HG03558 (cell line): ENCODE results near the gene APOC1.
"Not testable (repeated sequence)": the region's sequence is repeated elsewhere in the genome, so short reads cannot be mapped to it uniquely, and the experiment has no call there.

Experiments used
- ATAC-seq: cut with Tn5 transposase; IDR thresholded peaks from one replicate; pipeline ENCODE4 v1.9.1; 2021; ENCODE audit warnings: moderate number of reproducible peaks; ENCODE audit not compliant: unreplicated experiment; ENCODE audit errors: extremely low read depth

APOC1 gene

DNA sequence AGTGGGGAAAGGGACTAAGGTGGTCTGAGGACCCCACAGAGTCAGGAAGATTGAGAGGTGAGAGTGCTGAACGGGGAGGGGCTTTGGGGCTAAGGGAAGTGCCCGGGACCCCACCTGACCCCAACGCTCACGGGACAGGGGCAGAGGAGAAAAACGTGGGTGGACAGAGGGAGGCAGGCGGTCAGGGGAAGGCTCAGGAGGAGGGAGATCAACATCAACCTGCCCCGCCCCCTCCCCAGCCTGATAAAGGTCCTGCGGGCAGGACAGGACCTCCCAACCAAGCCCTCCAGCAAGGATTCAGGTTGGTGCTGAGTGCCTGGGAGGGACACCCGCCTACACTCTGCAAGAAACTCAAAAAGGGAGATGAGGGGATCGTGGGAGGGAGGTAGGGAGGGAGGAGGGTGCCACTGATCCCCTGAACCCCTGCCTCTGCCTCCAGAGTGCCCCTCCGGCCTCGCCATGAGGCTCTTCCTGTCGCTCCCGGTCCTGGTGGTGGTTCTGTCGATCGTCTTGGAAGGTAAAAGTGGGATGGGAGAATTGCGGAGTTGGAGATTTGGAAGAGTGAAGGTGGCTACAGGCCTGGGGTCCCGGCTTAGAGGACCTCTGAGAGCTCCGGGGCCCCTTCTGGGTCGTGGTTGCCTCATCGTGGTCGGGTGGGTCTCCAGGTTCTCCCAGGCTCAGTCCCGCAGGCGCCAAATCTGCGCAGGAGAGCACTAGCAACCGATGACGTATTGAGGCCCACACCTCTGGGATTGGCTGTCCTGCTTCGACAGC lies at the start of gene APOC1:
Gene APOC1, plus strand, starts transcription at position 176 of the 774 bp plus-strand sequence. Its CDS starts 284 bp downstream, at position 460.
- ATAC-seq: not testable (repeated sequence)

DNA sequence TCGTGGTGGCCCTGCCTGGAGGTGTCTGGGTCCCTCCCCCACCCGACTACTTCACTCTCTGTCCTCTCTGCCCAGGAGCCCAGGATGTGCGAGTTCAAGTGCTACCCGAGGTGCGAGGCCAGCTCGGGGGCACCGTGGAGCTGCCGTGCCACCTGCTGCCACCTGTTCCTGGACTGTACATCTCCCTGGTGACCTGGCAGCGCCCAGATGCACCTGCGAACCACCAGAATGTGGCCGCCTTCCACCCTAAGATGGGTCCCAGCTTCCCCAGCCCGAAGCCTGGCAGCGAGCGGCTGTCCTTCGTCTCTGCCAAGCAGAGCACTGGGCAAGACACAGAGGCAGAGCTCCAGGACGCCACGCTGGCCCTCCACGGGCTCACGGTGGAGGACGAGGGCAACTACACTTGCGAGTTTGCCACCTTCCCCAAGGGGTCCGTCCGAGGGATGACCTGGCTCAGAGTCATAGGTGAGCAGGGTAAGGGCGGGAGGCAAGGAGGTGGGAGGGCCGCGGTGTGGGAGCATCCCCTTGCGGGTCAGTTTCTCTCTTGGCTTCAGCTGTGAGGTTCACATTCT lies 49.1 kb upstream of the APOC1 start:
- ATAC-seq: no peak

GRCh38 chr19:44866664-44867063 lies 47.7 kb upstream of the APOC1 start:
- ATAC-seq: no peak

GRCh38 chr19:44867578-44867977 lies 46.8 kb upstream of the APOC1 start:
- ATAC-seq: no peak

GRCh38 chr19:44869733-44870470 lies 44.5 kb upstream of the APOC1 start:
- no peak for ATAC-seq

- ATAC-seq: no peak
These were observed 42.6 kb upstream of the APOC1 start for GRCh38 chr19:44871809-44872208.

- no peak for ATAC-seq
These were observed 41.7 kb upstream of the APOC1 start for GRCh38 chr19:44872661-44873060.

DNA sequence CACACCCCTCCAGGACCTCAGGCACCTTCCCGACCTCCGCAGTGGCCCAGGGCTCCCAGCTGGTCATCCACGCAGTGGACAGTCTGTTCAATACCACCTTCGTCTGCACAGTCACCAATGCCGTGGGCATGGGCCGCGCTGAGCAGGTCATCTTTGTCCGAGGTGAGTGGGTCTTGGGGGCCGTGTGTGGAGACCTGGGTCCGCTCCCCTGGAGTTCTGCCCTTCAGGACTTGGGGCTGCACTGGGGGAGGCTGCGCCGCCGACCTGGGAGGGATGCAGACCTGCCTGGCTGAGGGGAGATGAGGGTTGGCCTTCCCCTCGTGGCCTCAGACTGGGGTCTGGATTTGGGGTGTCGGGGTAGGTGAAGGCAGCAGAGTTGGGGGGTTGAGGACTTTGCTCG lies 40.1 kb upstream of the APOC1 start:
- no peak for ATAC-seq

DNA sequence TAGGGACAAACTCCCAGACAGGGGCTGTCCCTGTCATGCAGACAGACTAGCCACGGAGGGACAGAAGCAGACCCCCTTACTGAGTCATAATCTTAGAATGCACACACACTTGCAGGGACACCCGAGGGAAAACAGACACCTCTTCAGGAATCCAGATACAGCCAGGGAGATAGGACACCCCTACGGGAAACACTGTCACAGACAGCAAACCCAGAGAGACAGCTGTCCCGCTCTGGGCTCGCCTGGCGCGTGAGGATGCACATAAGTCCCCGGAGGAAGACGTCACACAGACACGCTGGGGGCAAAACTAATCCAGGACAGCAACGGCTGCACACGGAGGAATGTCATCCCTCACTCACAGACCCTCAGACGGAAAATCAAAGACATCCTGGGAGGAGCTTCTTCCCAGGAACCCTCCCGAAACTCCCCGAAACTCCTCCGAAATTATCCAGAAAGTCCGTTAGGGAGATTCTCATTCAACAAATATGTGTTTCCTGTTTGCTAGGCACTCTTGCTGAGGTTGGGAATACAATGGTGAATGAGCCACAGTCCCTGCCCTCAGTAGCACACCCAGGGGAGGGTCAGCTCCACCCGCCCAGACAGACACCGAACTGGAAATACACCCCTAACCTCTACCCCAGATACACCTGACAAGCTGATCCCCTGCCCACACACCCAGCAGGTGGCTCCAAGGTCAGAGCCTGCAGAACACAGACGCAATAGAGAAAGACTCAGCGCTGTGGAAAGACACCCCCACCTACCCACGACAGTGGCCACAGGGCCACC lies 38.5 kb upstream of the APOC1 start:
- no peak for ATAC-seq

DNA sequence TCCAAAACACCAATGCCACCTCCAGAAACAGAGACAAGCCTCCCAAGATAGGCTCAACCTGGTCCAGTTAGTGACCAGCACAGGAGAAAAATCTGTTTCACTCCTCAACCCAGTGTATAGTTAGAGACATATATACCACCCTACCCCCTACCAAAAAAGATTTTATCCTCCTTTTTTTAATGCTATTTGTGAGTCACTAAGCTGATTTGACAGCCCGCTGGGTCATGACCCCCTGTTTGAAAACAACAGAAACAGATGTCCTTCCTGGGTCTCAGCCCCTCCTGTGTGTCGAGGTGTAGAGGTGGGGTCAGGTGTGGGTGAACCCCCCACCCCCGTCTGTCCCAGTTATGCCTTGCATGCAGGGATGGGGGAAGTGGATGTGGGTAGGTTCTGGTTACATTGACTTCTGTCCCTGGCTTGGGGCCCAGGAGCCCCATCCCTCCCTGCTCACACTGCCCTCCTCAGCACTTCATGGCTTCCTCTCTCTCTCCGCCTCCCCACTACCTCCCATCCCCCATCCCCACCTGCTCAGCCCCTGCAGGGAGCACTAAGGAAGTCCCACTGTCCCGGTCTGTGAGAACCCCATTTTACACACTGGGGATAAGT lies 37.4 kb upstream of the APOC1 start:
- no peak for ATAC-seq

DNA sequence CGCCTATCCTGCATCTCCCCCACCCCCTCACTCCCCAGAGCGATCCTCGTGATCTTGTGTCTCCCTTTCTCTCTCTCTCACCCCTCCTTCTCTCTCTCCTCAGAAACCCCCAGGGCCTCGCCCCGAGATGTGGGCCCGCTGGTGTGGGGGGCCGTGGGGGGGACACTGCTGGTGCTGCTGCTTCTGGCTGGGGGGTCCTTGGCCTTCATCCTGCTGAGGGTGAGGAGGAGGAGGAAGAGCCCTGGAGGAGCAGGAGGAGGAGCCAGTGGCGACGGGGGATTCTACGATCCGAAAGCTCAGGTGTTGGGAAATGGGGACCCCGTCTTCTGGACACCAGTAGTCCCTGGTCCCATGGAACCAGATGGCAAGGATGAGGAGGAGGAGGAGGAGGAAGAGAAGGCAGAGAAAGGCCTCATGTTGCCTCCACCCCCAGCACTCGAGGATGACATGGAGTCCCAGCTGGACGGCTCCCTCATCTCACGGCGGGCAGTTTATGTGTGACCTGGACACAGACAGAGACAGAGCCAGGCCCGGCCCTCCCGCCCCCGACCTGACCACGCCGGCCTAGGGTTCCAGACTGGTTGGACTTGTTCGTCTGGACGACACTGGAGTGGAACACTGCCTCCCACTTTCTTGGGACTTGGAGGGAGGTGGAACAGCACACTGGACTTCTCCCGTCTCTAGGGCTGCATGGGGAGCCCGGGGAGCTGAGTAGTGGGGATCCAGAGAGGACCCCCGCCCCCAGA lies 36.1 kb upstream of the APOC1 start:
- ATAC-seq: no peak

GRCh38 chr19:44879309-44880065 lies 34.9 kb upstream of the APOC1 start:
- no peak for ATAC-seq

DNA sequence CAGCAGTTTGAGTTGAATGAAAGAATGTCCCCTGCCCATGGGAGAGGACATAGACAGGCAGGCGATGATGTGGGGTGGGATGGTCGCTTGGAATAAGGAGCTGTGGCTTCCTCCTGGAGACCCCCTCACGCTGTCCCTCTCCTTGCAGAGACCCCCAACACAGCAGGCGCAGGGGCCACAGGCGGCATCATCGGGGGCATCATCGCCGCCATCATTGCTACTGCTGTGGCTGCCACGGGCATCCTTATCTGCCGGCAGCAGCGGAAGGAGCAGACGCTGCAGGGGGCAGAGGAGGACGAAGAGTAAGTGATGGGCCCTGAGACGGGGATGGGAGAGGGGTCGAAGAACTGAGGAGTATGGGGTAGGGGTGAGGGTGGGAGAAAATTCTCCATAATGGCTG lies 32.3 kb upstream of the APOC1 start:
- no peak for ATAC-seq

DNA sequence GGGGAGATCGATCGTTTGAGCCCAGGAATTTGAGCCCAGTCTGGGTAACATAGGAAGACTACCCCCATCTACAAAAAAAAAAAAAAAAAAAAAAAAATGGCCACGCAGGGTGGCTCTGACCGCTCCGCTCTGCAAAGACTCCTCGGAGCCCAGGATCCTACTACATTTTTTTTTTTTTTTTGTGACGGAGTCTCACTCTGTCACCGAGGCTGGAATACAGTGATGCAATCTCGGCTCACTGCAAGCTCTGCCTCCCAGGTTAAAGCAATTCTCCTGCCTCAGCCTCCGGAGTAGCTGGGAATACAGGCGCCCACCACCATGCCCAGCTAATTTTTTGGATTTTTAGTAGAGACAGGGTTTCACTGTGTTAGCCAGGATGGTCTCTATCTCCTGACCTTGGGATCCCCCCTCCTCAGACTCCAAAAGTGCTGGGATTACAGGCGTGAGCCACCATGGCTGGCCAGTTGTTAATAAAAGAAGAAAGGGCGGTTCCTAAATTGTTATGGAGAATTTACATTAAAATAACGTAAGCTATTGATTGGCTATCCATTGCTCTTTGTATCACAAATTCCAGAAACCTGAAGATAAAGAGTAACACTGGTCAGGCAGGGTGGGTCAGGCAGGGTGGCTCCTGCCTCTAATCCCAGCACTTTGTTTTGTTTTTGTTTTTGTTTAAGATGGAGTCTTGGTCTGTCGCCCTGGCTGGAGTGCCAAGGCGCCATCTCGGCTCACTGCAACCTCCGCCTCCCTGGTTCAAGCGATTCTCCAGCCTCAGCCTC lies 31.6 kb upstream of the APOC1 start:
- ATAC-seq: not testable (repeated sequence)

DNA sequence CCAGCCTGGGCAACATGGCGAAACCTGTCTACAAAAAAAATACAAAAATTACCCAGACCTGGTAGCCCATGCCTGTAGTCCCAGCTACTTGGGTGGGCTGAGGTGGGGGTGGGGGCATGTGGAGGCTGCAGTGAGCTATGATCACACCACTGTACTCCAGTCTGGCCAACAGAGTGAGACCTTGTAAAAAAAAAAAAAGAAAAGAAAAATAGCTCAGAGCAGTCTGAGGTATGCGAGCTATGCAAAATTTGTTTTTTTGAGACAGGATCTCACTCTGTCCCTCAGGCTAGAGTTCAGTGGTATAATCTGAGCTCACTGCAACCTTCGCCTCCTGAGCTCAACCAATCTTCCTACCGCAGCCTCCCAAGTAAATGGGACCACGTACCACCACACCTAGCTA lies 30.5 kb upstream of the APOC1 start:
- no peak for ATAC-seq

DNA sequence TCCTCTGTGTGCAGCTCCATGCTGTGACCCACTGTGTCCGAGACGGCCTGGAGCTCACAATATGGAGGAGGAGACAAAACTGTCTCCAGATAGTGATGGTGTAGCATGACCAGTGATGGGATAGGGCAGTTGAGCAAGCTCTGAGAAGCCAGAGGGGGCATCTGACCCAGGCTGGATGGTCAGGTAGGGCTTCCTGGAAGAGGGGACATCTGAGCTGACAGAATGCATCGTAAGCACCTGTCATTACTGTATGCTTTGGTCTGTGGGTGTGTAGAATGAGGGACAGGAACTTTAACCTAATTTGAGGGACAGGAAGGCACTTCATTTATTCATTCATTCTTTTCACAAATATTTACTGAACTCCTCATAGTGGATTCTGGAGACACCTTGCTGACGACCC lies 29.8 kb upstream of the APOC1 start:
- ATAC-seq: no peak

GRCh38 chr19:44886141-44886540 lies 28.3 kb upstream of the APOC1 start:
- no peak for ATAC-seq

GRCh38 chr19:44887648-44888047 lies 26.8 kb upstream of the APOC1 start:
- ATAC-seq: no peak
